ACHN (cell line): ENCODE results near the gene PRKG1.

Experiments used
- DNase-seq: peaks from one replicate; pipeline ENCODE4 v3.0.0-alpha.2; 2015
- in situ Hi-C: cut with HindIII; loops from 2 replicates; pipeline ENCODE4 v1.10.0; 2017; ENCODE audit warnings: low sequenced_read_pairs, low pct_ligation_motif_present, low pct_unique_long_range_greater_than_20kb

The PRKG1 gene

DNA sequence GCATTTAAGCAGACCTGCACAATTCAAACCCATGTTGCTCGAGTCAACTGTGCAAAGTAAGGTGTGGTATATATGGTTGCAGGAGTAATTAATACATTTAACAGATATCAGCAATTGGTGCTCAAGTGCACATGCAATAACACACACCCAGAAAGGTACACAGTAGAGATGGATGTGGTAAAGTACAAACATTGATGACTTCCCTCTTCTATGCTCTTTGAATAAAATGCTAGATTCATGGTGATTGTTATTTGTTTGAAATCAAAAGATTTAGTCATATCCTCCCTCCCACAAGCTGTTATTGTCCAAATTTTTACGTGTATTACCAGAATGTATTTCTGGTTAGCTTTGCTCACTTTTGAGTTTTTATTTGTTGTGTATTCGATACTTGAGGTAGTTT lies 887.1 kb downstream of the PRKG1 start:
- DNase-seq, result no peak
- in situ Hi-C loops, result no loop called here

DNA sequence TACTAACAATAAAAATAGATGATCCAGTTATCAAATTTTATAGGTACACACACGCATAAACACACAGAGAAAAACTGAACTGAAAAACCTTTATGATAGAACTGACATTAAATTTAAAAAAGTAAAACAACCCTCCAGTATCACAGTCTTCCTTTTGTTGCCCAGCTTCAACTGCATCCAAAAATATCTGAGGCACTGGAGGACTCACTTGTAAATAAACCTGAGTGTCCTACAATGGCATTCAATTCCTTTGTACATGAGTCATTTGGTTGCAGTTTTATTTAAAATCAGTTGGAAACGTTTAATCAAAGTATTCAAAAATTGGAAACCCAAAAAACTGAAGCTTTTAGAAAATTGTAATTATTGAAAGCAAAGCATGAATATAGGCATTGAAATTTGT lies 890.3 kb downstream of the PRKG1 start:
- DNase-seq, result no peak
- in situ Hi-C loops, result no loop called here

DNA sequence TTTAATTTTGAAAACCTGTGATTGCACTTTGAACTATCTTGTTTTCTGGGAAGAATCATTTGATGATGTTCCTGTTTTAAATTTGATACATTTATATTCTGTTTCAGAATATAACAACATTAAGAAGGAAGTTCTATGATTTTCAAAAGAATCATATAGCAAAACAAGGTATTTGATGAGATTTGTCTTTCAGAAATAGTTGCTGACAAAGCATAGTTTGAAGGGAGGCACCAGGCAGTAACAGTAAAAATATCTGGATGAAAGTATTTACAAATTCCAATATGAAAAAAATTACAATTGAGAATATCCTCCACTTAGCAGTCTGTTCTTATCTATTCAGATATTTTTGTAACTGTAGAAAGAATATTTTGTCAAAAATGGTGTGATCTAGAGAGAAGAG lies 891.2 kb downstream of the PRKG1 start:
- DNase-seq, result no peak
- in situ Hi-C loops, result no loop called here

- no peak for DNase-seq
- in situ Hi-C loops, result no loop called here
Observed at GRCh38 chr10:51972733-51973346, 898.6 kb downstream of the PRKG1 start.

- DNase-seq, result no peak
- in situ Hi-C loops, result no loop called here
Observed at GRCh38 chr10:51980752-51981151, 906.5 kb downstream of the PRKG1 start.

GRCh38 chr10:51981731-51982130 lies 907.4 kb downstream of the PRKG1 start:
- in situ Hi-C loops, result no loop called here
- no peak for DNase-seq

DNA sequence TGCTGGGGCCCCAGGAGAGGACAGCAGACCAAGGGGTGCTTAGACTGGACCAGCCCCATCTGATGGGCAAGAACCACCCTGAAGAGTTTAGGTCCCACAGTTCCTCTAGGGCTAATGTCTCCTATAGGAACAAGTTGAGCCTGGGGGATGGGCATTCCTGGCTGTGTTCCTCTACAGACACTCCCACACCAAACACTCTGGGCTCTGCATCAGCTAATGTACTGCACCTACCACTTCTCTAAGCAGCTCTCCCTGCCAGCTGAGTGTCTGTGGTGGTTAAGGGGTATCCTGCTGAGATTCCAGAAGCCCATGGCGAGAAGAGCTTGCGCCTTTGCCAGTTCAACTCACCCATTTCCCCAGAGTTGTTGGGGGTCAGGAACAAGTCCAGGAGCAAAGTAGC lies 909.2 kb downstream of the PRKG1 start:
- DNase-seq, result no peak
- in situ Hi-C loops, result no loop called here

GRCh38 chr10:51985336-51985735 lies 911.0 kb downstream of the PRKG1 start:
- in situ Hi-C loops, result no loop called here
- no peak for DNase-seq

GRCh38 chr10:51986516-51986915 lies 912.2 kb downstream of the PRKG1 start:
- DNase-seq, result no peak
- in situ Hi-C loops, result no loop called here

GRCh38 chr10:51993475-51993874 lies 919.2 kb downstream of the PRKG1 start:
- DNase-seq, result no peak
- in situ Hi-C loops, result no loop called here

GRCh38 chr10:51999096-51999495 lies 924.8 kb downstream of the PRKG1 start:
- in situ Hi-C loops, result no loop called here

DNA sequence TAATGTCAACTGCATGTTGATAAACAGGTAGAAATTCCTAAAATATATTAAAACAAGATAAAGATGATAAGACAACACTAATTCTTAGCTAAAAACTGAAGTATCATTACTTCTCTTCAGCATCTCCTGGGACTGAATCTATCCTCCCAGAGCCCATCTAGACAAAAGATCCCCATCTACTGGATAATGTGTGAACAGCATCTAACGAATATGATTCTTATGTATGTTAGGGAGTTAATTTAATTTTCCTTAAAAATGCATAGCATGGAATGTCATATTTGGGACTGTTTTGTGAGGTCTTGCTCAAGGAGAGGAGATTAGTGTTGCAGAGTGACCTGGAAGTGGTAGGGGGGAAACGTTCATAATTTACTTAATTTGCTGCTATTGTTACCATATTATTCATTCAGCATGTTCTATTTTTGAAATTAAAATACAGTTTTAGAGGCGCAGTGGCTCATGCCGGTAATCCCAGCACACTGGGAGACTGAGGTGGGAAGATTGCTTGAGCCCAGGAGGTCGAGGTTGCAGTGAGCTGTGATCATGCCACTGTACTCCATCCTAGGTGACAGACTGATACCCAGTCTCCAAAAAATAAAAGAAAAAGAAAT lies 930.2 kb downstream of the PRKG1 start:
- in situ Hi-C loops, result no loop called here
- DNase-seq, result peak; percentile 54

More at GRCh38 chr10:51999096-51999495, 924.8 kb downstream of the PRKG1 start:
- DNase-seq, result no peak

DNA sequence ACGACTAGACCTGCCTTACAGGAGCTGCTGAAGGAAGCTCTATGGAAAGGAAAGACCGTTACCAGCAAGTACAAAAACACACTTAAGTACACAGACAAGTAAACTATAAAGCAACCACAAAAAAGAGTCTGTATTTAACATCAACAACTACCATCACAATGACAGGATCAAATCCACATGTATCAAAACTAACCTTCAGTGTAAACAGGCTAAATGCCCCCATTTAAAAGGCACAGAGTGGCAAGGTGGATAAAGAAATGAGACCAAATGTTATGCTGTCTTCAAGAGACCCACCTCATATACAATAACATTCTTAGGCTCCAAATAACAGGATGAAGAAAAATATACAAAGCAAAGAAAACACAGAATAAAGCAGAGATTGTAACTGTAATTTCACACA lies 932.8 kb downstream of the PRKG1 start:
- DNase-seq, result no peak
- in situ Hi-C loops, result no loop called here

- in situ Hi-C loops, result no loop called here
- no peak for DNase-seq
Observed at GRCh38 chr10:52011118-52011517, 936.8 kb downstream of the PRKG1 start.

DNA sequence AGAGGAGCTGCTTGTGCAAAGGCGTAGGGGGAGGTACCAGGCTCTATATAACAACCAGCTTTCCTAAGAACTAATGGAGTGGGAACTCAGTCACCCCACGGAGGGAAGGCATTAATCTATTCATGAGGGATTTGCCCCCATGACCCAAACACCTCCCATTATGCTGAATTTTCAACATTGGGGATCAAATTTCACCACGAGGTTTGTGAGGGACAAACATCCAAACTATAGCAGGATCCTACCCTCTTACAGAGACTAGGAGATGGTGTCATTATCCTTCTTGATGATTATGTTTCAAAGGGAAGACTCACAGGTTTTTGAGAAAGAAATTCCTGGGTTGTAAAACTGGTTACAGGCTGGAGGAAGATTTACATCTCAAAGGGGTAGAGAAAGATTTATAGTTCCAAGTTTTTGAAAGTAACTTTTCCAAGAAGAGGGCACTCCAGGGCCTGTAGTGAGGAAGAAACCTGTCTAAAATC lies 944.8 kb downstream of the PRKG1 start:
- in situ Hi-C loops, result no loop called here
- no peak for DNase-seq

GRCh38 chr10:52019656-52020055 lies 945.4 kb downstream of the PRKG1 start:
- in situ Hi-C loops, result no loop called here
- no peak for DNase-seq

- in situ Hi-C loops, result no loop called here
- no peak for DNase-seq
Observed at GRCh38 chr10:52020173-52020572, 945.9 kb downstream of the PRKG1 start.

- in situ Hi-C loops, result no loop called here
- DNase-seq, result no peak
Observed at GRCh38 chr10:52020702-52021101, 946.4 kb downstream of the PRKG1 start.

DNA sequence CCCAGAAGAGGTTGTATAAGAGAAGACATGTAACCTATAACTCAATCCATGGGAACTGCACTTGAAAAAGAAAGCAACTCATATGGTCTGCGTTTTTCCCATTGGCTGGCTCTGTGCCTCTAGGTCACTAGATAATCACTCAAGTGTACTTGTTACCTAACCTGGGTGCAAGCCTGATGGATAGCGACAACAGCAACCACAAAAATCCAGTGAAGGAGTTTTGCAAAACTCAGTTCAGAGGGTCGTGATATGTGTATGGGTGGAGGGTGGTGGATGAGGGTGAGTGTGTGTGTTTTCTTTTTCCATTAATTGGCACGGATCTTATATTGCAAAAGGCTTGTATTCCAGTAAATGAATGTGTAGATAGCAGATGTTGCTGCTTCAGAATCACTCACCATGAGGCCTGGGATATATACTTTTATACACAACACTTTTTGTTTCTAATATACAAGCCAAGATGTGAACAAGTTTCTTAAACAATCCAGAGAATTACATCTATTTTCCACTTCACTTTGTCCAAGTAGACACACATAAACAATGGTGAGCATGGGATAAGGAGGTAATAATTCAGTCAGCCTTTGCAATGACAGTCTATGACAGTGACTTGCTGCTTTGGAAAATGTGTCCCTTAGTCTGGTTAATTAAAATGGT lies 952.9 kb downstream of the PRKG1 start:
- no peak for DNase-seq
- in situ Hi-C loops, result no loop called here

- in situ Hi-C loops, result no loop called here
- DNase-seq, result no peak
Observed at GRCh38 chr10:52028523-52028858, 954.2 kb downstream of the PRKG1 start.
